ENCODE results near the gene TIMP3. TPM values are rescaled to one million over a fixed set of nuclear protein-coding genes. Genes with fewer than 3 reads are reported as not detected.

TIMP3 gene
- total RNA-seq, 1 experiment from 2014 or later = 3.3 TPM

DNA sequence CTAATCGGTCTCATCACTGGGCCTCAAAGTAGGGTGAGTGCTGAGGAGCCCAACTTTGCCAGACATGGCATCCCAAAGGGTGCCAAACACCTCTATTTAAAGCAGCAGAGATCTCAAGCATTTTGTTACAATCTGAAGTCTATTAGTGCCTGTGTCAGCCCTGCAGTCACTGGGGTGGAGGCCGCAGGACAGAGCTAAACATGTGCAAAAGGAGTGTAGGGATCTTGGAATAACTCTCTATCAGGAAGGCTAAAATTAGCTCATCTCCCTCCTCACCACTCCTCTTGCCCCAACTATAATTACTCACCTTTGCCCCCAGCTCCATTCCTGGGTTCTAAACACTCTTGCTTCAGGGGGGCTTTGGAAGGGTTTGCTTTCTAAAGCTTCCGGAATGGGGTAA lies 87.5 kb downstream of the TIMP3 start:
- H3K27me3 Mint-ChIP-seq (ENCODE audit: low read depth) = no peaks in the 10 kb centered on the region
- H3K9me3 Mint-ChIP-seq = no peaks in the 10 kb centered on the region
- no peak overlapping the region for H3K27ac Mint-ChIP-seq
- CTCF ChIA-PET = no interaction called here
- TF ChIP-seq, protein P1, sequence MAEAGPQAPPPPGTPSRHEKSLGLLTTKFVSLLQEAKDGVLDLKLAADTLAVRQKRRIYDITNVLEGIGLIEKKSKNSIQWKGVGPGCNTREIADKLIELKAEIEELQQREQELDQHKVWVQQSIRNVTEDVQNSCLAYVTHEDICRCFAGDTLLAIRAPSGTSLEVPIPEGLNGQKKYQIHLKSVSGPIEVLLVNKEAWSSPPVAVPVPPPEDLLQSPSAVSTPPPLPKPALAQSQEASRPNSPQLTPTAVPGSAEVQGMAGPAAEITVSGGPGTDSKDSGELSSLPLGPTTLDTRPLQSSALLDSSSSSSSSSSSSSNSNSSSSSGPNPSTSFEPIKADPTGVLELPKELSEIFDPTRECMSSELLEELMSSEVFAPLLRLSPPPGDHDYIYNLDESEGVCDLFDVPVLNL (CRISPR knock-in tag; IDR thresholded peaks at IDR 0.05; ENCODE audit: borderline replicate concordance, low read depth) = no peak
- H3K4me1 Mint-ChIP-seq = no peaks in the 10 kb centered on the region
- no peak overlapping the region for H3K4me3 Mint-ChIP-seq
- no peak for DNase-seq (ENCODE audit: low spot score)
- no peak for ATAC-seq
- POLR2A ChIA-PET = no interaction called here
- no peaks in the 10 kb centered on the region for H3K36me3 Mint-ChIP-seq

DNA sequence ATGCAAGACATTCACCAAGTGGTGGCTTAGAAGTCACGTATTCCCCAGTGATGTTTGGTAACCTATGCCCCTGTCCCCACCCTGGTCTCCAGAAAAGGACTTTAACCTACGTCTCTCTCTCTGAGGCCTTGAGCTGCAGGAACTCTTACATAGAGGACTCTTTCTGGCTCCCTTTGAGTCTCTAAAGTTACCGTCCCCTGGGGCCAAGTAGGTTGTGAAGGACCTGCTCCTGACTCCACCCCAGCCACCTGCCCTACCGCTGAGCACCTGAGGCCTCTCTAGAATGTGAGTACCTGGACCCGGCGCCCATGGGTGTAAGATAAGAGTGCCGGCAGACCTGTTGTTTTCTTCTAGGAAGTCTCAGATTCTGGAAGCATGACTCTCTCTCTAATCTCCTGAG lies 95.4 kb downstream of the TIMP3 start:
- H3K27me3 Mint-ChIP-seq (ENCODE audit: low read depth) = 0 out of 2 replicates have a peak, but pooled peaks cover 2% of the 10 kb centered on the region
- no peak for ATAC-seq
- no peak overlapping the region for H3K27ac Mint-ChIP-seq
- H3K9me3 Mint-ChIP-seq = peaks cover 3% of the 10 kb centered on the region; the same call in 1 of the 2 replicates
- DNase-seq (ENCODE audit: low spot score) = no peak
- H3K36me3 Mint-ChIP-seq = no peaks in the 10 kb centered on the region
- ChIA-PET CTCF (no interaction called here), POLR2A (no interaction called here)
- no peaks in the 10 kb centered on the region for H3K4me1 Mint-ChIP-seq
- no peak overlapping the region for H3K4me3 Mint-ChIP-seq
- TF ChIP-seq ZNF121 (CRISPR knock-in tag; IDR thresholded peaks at IDR 0.05) (no peak), ZNF423 (CRISPR knock-in tag; IDR thresholded peaks at IDR 0.05) (no peak), ELF4 (CRISPR knock-in tag; IDR thresholded peaks at IDR 0.05; ENCODE audit: low read depth) (no peak), FOXJ3 (CRISPR knock-in tag; IDR thresholded peaks at IDR 0.05; ENCODE audit: borderline replicate concordance) (no peak), SP1 (CRISPR knock-in tag; conservative IDR thresholded peaks at IDR 0.05) (no peak), CBFB (CRISPR knock-in tag; IDR thresholded peaks at IDR 0.05; ENCODE audit: low read depth) (no peak), RELA (CRISPR knock-in tag; IDR thresholded peaks at IDR 0.05; ENCODE audit: borderline replicate concordance) (no peak)
- TF ChIP-seq, protein P2, sequence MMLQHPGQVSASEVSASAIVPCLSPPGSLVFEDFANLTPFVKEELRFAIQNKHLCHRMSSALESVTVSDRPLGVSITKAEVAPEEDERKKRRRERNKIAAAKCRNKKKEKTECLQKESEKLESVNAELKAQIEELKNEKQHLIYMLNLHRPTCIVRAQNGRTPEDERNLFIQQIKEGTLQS (CRISPR knock-in tag; conservative IDR thresholded peaks at IDR 0.05) = no peak
- TF ChIP-seq, protein P3, sequence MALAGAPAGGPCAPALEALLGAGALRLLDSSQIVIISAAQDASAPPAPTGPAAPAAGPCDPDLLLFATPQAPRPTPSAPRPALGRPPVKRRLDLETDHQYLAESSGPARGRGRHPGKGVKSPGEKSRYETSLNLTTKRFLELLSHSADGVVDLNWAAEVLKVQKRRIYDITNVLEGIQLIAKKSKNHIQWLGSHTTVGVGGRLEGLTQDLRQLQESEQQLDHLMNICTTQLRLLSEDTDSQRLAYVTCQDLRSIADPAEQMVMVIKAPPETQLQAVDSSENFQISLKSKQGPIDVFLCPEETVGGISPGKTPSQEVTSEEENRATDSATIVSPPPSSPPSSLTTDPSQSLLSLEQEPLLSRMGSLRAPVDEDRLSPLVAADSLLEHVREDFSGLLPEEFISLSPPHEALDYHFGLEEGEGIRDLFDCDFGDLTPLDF (CRISPR knock-in tag; IDR thresholded peaks at IDR 0.05) = no peak
- TF ChIP-seq, protein P4, sequence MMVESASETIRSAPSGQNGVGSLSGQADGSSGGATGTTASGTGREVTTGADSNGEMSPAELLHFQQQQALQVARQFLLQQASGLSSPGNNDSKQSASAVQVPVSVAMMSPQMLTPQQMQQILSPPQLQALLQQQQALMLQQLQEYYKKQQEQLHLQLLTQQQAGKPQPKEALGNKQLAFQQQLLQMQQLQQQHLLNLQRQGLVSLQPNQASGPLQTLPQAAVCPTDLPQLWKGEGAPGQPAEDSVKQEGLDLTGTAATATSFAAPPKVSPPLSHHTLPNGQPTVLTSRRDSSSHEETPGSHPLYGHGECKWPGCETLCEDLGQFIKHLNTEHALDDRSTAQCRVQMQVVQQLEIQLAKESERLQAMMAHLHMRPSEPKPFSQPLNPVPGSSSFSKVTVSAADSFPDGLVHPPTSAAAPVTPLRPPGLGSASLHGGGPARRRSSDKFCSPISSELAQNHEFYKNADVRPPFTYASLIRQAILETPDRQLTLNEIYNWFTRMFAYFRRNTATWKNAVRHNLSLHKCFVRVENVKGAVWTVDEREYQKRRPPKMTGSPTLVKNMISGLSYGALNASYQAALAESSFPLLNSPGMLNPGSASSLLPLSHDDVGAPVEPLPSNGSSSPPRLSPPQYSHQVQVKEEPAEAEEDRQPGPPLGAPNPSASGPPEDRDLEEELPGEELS (CRISPR knock-in tag; IDR thresholded peaks at IDR 0.05) = no peak

DNA sequence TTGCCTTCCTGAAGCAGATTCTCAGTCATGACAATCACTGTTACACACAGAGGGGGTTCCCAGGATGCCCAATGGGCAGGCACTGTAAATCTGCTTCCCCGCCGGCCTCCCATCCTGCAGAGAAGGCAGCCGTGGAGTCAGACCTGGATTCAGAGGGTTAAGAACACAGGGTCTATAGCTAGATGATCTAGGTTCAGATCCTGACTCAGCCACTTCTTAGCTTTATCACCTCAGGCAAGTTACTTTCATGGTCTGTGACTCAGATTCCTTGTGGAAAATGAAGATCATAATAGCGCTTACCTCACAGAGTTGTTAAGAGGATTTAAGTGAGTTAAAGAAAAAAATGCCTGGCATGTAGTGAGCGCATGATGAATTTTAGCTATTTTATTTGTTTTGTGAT lies 95.9 kb downstream of the TIMP3 start:
- DNase-seq (ENCODE audit: low spot score) (no peak), ATAC-seq (no peak)
- ChIA-PET CTCF (no interaction called here), POLR2A (no interaction called here)
- 0 out of 2 replicates have a peak, but pooled peaks cover 2% of the 10 kb centered on the region for H3K27me3 Mint-ChIP-seq (ENCODE audit: low read depth)
- H3K4me1 Mint-ChIP-seq = no peaks in the 10 kb centered on the region
- H3K9me3 Mint-ChIP-seq = peaks cover 3% of the 10 kb centered on the region; the same call in 1 of the 2 replicates
- TF ChIP-seq, protein P5, sequence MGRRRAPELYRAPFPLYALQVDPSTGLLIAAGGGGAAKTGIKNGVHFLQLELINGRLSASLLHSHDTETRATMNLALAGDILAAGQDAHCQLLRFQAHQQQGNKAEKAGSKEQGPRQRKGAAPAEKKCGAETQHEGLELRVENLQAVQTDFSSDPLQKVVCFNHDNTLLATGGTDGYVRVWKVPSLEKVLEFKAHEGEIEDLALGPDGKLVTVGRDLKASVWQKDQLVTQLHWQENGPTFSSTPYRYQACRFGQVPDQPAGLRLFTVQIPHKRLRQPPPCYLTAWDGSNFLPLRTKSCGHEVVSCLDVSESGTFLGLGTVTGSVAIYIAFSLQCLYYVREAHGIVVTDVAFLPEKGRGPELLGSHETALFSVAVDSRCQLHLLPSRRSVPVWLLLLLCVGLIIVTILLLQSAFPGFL (CRISPR knock-in tag; IDR thresholded peaks at IDR 0.05; ENCODE audit: borderline replicate concordance) = no peak
- no peak for TF ChIP-seq ZNF138 (CRISPR knock-in tag; conservative IDR thresholded peaks at IDR 0.05)
- no peak for TF ChIP-seq FOXK1 (CRISPR knock-in tag; IDR thresholded peaks at IDR 0.05)
- H3K36me3 Mint-ChIP-seq = no peaks in the 10 kb centered on the region
- no peak overlapping the region for H3K27ac Mint-ChIP-seq
- H3K4me3 Mint-ChIP-seq = no peak overlapping the region
